Cerebellar nuclear complex (tissue), 1 donor: Measurements from ENCODE around the gene CHST9.

Experiments
- DNase-seq, 2 experiments: peaks; one replicate each; lab custom pipeline; 2025; lab: John Stamatoyannopoulos, UW

Gene CHST9

GRCh38 chr18:26864658-26865057 lies 320.4 kb downstream of the CHST9 start:
- no peak for DNase-seq

- no peak for DNase-seq
Measured at GRCh38 chr18:26863921-26864497, 321.1 kb downstream of the CHST9 start.

- DNase-seq: no peak
Measured at GRCh38 chr18:26863122-26863879, 321.8 kb downstream of the CHST9 start.

- no peak for DNase-seq
Measured at GRCh38 chr18:26862084-26862483, 323.0 kb downstream of the CHST9 start.
